Measurements from ENCODE around the gene PPIC.
"Not testable (repeated sequence)": the region's sequence is repeated elsewhere in the genome, so short reads cannot be mapped to it uniquely, and the experiment has no call there.

DNA sequence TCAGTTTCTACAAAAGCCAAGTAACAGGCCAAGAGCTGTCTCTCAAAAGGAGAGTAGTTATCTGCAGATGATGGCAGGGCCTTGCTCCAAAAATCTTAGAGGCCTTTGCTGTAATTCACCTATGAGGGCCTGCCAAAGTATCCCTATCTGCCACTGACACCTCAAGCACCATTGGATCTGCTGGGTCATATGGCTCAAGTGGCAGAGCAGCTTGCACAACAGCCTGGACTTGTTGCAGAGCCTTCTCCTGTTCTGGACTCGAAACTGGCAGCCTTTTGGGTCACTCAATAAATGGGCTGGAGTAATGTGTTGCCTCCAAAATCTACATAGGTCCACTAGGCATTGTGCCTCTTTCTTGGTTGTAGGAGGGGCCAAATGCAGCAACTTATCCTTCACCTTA, 62.8 kb downstream of the PPIC start:
- TF ChIP-seq, protein P1, sequence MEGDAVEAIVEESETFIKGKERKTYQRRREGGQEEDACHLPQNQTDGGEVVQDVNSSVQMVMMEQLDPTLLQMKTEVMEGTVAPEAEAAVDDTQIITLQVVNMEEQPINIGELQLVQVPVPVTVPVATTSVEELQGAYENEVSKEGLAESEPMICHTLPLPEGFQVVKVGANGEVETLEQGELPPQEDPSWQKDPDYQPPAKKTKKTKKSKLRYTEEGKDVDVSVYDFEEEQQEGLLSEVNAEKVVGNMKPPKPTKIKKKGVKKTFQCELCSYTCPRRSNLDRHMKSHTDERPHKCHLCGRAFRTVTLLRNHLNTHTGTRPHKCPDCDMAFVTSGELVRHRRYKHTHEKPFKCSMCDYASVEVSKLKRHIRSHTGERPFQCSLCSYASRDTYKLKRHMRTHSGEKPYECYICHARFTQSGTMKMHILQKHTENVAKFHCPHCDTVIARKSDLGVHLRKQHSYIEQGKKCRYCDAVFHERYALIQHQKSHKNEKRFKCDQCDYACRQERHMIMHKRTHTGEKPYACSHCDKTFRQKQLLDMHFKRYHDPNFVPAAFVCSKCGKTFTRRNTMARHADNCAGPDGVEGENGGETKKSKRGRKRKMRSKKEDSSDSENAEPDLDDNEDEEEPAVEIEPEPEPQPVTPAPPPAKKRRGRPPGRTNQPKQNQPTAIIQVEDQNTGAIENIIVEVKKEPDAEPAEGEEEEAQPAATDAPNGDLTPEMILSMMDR (IDR thresholded peaks at IDR 0.05): not testable (repeated sequence)
- TF ChIP-seq ZFX (IDR thresholded peaks at IDR 0.05; ENCODE audit: borderline replicate concordance): not testable (repeated sequence)
